DMS 273 treated with DMSO at 0.1 percent for 48 hours (cell line): ENCODE measurements around the gene DNMT3A.
A peak's percentile ranks its signal among the peaks of the same experiment; 100 is the strongest.

Experiments
- DNase-seq: peaks from one replicate; lab custom pipeline; 2025; lab: John Stamatoyannopoulos, UW

Gene DNMT3A

DNA sequence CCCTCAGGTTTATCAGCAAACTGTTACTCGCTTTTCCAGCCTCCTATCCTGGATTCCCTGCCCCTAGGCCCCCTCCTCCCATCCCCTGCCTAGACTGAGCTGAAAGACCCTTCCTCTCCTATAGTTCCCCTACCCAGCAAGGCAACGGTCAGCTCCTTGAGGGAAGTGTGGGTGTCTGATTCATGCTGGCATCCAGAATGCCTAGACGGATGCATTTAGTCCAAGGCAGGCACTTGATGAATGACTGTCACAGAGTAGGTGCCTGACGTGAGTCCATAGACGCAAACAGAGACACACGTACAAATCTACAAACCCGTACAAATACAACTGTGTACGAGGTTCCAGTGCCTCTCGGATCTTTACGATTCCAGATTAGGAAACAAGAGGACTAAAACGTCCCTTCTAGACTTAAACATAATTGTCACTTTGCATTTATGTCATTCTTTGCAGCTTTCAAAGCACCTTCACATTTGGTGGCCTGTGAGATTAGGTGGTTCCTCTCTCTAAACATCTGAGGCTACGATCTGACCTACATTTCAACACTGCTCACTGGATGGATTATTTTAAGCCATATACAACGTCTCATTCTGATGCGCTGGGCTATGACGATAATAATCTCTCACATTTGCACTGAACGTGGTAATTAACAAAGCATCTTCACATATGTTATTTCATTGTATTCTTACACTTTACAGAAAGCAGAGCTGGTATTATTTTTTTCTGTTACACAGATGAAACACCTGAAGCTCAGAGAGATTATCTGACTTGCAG, 36.7 kb downstream of the DNMT3A start:
- DNase-seq, result no peak

DNA sequence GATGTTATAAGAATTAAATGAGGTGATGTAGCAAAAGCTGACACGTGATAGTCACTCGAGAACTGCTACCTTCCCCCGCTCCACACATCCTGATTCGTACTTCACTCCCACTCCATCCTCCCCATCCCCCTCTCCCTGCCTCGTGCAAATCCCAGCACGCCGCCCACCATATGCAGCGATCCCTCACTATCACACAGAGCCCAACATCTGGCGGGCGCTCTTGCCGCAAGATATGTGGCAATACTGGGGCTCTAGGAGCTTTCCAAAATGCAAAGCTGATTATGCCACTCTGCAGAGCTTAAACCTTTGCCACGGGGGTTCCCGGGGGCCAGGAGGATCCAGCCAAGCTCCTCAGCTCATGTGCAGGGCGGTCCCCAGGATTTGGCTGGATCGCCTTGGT, 37.4 kb downstream of the DNMT3A start:
- peak; percentile 19 for DNase-seq

DNA sequence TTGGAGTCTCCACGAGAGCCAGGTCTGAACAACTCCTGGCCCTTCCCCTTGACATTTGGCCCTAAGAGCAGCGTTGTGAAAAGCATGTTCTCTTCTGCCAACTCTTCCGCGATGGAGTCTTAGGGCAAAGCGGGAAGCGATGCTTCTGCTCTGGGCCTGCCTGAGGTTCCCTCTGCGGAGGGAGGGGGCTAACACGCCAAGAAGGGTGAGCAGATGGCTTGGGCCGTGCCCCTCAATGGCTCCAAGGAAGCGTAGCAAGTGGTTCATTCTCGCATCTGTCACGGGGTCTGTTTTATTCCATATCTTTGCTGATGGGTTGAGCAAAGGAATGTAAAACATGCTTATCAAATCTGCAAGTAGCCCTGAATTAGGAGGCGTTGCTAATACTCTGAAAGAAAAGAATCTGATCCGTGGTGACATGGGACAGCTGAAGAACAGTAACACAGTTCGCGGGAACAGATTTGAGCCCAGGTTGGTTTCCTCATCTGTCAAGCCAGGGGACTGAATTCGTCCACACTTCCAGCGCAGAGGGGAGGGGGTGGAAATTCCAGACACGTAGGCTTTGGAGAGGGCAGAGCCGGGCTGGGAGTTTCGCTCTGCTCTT, 38.0 kb downstream of the DNMT3A start:
- DNase-seq, result peak; percentile 71

DNA sequence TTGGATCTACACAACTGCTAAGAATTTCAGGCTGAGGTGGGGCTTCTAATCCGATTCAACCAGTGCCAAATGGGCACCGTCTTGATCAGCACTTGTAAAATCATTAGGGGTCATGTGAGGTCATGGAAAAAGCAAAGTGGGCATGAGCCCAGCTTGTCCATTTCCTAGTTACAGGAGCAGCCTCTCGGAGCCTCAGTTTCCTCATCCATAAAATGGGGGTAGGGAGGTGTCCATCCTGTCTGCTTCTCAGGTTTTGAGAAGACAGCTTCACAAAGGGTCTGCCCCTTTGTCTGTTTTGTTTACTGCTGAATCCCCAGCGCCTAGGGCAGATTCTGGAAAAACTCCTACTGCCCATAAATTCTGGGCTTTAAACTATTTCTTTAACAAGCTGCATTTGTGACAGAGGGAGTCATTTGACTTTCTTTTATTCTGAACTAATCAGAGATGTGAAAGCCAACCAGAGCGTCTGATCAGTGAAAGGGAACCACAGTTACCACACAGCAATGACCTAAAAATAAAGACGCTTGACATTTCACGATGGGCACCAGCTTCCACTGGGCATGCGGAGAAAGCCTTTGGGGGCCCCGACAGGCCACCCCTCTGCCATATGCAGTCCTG, 38.9 kb downstream of the DNMT3A start:
- DNase-seq, result no peak

DNA sequence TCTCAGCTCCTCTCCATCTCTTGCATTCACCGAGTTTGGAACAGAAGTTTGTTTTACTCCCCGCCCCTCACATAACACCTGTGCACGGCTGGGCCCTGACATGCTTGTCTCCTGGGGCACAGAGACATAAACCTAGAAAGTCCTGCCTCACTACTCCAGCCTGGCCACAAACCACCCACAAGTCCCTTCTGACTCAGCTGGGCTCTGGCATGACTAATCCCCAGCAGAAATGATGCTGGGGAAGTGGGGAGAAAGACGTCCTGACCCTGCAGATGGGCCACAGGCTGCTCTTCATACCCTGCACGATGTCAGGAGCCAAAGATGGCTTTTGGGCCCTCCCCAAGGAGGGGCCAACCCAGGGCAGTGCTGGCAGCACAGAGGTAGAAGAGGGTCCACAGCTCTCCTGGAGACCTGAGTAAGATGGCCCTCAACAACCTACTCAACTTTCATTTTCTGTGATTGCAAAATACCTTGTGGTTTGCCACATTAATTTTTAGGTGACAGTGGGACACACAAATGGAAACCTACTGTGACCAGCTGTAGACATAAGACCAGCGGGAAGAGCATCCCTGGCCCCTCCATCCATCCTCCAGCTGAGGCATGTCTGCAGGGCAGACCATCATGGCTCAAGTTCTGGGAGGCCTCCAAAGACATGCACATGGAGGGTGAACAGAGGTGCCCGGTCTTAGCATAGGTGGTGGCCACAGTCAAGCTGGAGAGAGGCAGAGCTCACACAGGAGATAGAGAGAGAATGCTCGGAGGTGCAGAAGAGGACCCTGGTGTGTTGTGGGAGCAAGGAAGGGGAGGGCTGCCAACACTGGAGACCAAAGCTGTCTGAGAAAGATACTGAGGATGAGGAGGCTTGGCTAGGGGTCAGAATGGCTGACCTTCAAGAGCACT, 40.0 kb downstream of the DNMT3A start:
- no peak for DNase-seq

DNA sequence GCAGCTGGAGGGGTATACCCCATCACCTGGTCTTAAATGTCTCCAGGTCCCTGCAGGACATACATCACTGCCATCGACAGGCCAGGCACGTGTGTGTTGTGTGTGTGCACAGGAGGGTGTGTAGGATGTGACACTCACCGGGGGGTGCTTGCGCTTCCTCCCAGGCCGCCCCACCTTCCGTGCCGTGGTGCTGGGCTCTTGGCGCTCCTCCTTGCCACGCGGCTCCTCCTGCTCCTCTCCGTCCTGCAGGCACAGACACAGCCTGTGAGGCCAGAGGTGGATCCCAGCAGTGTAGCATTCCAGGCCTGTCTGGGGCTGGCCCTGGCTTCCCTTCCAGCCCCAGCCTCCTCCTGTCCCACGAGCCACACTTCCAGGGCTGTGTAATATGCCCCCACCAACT, 41.7 kb downstream of the DNMT3A start:
- DNase-seq, result no peak

DNA sequence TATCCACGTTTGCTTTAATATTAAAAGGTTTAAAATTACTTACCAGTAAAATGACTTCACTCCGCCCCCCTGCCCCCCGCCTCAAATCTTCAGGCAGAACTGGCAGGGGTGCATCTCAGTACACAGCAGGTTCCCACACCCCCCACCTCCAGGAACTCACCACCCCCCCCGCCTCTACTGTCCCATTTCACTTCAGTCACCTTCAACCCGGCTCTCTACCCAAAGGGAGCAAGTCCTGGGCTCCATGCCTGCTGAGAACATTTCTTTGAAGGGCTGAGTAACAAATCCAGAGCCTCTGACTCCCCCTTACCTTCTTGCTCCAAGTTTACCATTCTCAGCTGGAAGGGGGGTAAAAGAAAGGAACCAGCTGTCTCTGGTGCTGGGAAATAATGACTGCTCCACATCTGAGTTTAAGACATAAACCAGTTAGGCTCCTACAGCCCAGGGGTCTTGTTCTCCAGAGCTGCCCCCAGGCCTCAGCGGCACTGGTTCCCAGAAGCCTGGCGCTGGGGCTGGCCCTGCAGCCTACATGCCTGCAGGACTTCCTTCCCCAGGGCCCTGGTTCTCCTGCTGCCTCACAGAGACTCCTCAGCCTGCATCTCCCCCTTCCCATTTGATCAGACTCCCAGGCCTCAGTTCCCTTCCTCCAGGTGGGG, 42.8 kb downstream of the DNMT3A start:
- DNase-seq, result no peak

DNA sequence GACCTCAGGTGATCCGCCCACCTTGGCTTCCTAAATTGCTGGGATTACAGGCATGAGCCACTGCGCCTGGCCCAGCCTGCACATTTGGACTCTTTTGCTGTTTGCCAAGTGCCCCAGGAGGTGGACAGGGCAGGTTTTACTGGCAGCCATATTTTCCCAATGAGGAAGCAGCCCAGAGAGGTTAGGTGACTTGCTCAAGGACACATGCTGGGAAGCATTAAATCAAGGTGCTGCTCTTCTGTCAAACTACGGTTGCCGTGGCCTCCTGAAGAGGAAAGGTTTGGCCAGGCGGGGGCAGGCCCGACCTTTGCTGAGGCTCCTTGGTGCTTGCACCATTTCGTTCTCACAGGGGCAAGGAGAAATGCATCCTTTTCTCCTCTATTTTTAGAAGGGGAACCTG, 44.0 kb downstream of the DNMT3A start:
- DNase-seq, result no peak

DNA sequence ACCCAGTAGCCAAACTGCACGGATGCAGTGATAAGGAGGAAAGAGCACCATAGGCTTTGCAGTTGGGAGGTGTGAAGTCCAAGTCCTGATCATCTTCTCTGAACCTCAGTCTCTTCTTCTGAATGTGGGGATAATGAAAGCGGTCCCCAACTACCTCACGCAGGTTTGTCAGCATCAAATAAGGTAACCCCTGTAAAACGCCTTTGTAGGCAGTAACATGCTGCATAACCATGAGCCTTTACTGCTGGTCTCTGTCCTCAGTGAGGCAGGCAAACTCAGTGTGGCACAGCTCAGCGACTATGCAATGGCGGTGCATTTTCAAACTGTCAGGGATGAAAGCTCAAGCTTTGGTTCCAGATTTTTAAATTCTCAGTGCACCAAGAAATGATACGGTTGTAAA, 46.1 kb downstream of the DNMT3A start:
- DNase-seq, result no peak

DNA sequence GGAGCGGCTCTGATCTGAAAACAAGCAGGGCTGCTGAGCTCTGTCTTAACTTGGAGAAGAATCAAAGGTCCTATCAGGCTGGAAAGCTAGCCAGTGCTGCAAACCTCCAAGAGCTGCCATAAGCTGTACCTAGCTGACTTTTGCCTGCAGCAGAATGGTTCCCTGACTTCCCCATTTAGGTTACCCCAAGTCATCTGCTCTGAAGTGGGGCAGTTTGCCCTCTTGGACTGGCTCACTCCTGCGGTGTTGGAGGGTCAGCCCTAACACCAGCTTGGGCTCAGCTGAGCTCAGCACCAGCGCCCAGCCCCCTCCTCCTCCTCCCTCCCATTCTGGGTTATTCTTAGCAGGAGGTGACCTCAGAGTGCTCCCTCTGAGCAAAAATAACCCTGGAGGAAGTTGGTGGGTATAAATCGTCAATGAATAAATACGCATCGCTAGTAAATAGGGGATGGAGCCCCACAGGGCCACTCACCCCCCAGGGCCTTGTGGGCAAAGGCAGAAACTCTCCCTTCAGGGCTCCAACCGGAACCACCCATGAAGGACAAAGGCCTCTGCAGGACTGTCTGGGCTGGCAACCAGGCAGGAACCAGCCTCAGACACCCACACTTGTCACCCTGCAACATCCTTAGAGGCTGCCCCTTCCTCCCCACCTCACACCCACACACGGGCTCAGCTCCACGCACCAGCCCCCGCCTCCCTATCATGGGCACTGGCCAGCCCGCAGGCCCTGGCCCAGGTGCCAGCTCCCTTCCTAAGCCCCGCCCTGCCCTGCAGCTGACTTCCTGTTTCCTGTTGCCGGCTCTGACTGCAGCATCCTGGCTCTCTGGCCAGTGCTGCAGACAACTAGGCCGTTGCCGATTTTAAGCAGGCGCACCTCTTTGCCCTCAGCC, 46.9 kb downstream of the DNMT3A start:
- no peak for DNase-seq

DNA sequence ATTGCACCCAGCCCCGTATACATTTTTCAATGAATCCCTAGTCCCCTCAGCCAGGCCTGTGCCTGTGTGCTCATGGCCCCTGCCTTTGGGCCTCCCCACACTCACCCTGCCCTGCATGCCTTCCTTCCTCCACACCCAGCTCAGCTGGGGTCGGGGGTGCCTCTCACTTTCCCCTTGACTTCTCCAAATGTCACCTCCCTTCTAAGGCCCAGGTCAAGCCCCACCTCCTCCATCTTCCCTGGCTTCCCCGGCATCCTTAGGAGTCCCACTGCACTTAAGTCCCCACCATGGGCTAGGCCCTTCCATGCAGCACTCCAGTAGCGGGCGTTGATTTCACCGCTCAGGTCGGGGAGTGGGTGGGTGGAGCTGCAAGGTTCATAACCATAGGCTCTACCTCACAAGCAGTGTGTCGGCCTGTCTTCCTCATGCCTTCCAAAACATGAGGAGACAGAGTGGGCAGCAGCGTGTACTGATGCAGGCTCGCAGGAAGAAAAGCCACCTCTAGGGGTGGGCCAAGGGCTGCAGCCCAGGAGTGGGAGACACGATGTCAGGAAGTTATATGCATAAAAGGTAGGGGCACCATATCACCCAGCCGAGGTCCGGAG, 47.7 kb downstream of the DNMT3A start:
- DNase-seq, result no peak

DNA sequence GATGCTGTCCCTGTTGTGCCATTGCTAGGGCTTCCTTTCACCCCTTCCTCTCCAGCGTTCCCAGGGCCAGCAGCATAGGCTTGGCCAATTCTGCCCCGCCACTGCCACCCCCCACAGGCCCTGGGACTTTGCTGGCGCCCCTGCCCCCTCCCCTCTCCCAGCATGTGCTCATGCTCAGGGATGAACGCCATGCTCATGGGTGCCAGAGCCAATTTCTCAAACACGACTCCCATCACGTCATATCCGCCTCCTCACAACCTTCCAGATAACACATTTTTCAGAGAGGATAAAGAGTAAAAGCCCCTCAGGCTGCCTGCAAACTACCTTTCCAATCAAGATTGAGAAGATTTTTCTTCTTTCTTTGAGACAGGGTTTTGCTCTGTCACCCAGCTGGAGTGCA, 48.6 kb downstream of the DNMT3A start:
- no peak for DNase-seq

DNA sequence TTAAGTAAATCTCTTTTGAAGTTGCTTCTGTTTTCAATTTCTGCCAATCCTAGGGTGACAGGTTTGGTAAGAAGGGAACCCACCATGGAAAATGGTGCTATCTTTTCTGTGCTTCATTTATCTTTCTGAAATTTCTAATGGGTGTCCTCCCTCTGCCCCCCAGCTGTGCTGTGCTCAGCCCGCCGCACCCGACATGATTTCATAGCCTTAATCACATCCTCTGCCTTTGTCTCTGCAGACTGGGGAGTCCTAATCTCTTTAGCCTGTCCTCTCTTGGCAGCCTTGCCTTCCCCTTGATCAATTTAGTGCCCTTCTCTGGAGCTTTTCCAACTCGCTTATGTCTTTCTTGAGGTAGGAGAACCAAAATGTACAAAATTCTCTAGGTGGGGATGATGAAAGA, 49.3 kb downstream of the DNMT3A start:
- no peak for DNase-seq

DNA sequence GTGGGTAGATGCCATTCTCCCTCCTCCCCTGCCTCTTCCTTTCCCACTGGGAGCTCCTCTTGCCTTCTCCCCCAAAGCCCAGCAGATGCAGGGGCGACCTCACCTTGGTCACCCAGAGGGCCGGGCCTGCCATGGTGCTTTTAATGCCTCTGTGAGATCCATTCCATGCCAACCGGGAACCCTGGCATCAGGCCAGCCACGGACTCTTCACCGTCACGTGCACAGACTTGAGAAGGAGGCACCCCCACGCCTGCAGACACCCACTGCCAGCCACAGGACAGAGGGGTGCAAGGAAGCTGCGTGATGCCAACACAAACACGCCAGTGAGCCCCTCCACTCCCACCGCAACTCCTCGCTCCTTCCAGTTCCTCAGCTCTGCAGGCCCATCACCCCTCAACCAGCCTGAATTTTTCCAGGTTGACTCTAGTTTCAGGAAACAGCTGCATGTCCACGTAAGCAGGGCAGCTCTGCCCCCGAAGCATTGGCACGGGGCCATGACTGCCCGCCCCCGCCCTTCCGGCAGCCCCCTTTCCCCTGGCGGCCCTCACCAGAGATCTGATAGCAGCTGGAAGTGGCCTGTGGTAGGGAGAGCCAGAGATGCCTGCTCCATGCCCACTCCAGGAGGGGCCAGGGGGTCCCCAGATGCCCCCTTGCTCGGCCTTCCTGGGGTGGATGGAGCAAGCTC, 50.8 kb downstream of the DNMT3A start:
- DNase-seq, result no peak

DNA sequence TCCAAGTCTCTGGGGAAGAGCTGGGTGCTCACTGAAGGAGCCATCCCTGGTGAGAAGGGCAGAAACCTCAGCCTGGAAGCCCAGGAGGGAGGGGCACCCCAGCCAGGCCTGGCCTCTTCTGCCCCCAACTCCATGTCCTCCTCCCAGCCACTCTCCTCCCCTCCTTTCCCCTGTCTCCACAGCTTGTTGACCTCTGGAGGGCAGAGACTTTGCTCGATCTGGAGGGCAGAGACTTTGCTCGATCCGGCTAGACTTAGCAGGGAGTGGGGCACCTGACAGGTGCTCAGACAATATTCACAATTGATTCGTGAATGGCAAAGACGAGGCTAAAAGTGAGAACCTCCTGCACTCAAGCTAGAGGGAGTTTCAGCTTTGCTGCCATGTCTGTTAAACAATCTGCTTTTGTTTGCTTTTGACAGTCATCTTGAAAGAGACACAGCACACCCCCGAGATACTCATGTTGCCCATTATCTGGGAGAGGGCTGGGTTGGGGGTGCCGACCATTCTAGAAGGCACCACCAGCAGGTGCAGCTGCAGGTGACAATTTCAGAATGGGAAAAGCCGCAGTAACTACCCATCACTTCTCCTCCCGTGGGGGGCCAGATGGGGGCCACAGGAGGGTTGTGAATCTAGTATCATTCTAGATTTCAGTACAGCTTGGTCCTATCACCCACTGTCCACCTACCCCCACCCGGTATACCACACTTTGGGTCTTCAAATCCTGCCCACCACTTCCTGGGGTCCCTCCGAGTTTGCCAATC, 54.8 kb downstream of the DNMT3A start:
- no peak for DNase-seq

DNA sequence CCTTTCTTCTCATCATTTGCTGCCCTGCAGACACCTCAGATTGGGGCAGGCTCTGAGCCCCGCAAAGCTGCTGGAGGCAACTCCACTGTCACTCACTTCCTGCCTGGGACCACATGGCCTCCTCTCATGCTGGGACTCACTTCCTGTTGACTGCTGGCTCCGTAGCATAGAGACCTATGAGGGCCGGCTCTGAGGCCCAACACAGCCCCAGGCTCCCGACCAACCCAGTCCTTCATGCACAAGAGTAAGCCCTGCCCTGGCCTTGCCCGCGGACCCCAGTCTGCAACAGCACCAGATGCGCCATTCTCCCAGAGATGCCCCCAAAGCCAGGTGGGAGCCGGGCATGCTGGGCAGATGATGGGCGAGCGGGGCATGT, 55.7 kb downstream of the DNMT3A start:
- no peak for DNase-seq

DNA sequence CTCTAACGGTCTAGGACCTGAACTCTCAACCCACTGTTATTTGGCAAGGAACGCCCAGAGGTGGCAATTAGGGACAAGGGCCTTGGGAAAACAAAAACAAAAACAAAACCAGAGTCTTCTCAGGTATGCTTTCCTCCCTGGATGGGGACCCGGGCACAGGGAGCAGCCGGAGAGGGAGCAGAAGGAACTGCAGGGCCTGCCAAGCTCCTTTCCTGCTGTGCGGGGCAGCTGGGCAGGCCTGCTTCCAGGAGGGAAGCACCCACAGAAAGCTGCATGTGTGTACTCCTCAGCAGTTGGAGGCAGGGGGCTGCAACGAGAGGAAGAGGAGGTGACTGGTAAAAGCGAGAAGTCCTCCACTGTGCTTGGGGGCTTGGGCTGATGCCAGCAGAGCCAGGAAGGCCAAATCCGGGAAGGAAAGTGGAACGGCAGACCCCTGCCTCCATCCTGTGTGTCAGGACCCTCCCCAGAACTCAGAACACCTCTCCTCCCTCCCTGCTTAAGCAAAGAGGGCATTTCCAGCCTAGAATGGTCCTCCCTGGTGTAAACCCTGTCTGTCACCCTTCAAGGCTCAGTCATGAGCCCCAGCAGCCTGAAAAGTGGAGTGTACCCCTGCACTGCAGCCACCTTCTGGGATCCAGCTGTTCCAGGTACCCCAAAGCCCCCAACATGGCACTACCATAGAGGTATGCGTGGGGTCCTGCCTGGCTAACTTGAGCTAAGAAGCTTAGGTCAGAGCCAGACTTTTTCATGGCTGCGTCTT, 56.3 kb downstream of the DNMT3A start:
- DNase-seq, result no peak

DNA sequence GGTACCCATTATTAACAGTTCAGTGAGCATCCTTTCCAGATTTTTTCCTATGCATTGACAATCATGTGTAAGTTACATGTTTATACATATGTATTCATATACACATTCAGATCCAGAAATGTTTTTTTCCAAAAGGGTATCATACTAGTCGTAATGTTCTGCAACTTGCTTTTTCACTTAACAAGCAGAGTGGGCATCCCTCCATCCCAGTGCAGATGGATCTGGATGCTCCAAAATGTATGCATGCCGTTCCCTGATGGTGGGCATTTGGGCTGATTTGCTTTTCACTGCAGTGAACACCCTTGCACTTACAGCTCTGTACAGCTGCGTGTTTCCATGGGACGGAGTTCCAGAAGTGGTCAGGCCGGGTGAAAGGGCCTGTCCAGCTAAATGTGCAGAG, 57.0 kb downstream of the DNMT3A start:
- DNase-seq, result no peak
